Measurements from ENCODE around the gene FOXO6. TPM values are rescaled to one million over a fixed set of nuclear protein-coding genes. Genes with fewer than 3 reads are reported as not detected.

The FOXO6 gene
- total RNA-seq, 1 donor: 0.27 TPM

DNA sequence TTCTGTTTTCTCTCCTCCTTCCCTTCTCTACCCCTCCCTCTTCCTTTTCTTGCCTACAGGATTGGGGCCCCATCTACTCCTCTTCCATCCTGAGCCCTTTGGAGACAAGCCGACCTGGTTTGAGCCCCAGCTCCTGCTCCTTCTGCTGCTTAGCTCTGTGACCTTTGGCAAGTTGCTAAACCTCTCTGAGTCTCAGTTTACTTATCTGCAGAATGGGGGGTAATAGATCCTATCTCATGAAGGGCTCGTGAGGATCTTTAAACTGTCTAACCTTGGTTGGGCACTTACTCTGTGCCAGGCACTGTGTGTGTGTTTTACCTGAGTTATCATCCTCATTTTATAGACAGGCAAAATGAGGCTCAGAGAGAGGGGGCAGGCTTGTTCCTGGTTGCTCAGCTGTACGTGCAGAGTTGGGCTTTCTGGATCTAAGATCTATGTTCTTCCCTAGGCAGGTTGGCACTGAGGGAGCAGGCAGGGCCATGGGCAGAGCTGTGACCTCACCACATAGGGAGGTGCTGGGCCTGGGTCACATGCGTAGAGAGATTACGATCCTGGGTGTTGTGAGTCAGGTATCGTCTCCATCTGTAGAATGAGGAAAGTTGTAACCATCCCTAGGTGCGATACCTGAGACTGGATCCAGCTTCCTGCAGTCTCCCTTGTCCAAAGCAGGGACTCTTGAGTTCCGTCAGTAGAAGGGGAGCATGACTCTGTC, 58.5 kb downstream of the FOXO6 start:
- no peak for DNase-seq (ENCODE audit: low read depth in 2 of 3, low spot score in 2 of 3)

DNA sequence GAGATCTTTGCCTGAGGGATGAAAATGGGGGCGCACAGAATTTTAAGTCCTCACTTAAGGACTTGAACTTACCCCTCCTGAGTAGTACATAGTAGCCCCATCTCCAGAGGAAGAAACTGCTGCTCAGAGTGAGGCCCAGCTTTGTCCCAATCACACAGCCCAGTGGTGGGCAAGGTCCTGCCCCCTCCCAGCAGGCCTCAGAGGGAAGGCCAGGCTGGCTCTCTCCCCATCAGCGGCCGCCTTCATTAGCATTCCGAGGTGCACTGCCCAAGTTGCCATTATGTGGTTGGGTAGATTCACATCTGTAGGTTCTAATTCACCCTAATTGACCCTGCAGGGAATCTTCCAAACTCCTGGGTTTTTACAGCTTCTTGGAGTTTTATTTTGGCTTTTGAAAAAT, 59.1 kb downstream of the FOXO6 start:
- no peak for DNase-seq (ENCODE audit: low read depth in 2 of 3, low spot score in 2 of 3)

- DNase-seq (ENCODE audit: low read depth in 2 of 3, low spot score in 2 of 3): no peak
Measured at GRCh38 chr1:41420860-41421259, 59.6 kb downstream of the FOXO6 start.

GRCh38 chr1:41422306-41422705, 61.1 kb downstream of the FOXO6 start:
- DNase-seq (ENCODE audit: low read depth in 2 of 3, low spot score in 2 of 3): no peak

- DNase-seq (ENCODE audit: low read depth in 2 of 3, low spot score in 2 of 3): peak in 2 of 3 donors; percentile 15 to 17
Measured at GRCh38 chr1:41423511-41424191, 62.4 kb downstream of the FOXO6 start.

- no peak for DNase-seq (ENCODE audit: low read depth in 2 of 3, low spot score in 2 of 3)
Measured at GRCh38 chr1:41424581-41425118, 63.4 kb downstream of the FOXO6 start.

DNA sequence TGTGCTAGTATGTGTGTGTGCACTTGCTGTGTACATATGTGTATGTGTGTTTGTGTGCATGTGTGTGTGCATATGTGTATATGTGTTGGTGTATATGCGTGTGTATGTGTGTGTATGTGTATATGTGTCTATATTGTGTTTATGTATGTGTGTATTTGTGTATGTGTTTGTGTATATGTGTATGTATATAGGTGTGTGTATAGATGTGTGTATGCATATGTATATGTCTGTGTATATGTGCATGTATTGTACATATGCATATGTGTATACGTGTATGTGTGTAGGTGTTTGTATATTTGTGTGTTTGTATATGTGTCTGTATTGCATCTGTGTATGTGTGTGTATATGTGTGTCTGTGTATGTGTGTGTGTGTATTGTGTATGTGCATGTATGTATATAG, 64.1 kb downstream of the FOXO6 start:
- no peak for DNase-seq (ENCODE audit: low read depth in 2 of 3, low spot score in 2 of 3)

DNA sequence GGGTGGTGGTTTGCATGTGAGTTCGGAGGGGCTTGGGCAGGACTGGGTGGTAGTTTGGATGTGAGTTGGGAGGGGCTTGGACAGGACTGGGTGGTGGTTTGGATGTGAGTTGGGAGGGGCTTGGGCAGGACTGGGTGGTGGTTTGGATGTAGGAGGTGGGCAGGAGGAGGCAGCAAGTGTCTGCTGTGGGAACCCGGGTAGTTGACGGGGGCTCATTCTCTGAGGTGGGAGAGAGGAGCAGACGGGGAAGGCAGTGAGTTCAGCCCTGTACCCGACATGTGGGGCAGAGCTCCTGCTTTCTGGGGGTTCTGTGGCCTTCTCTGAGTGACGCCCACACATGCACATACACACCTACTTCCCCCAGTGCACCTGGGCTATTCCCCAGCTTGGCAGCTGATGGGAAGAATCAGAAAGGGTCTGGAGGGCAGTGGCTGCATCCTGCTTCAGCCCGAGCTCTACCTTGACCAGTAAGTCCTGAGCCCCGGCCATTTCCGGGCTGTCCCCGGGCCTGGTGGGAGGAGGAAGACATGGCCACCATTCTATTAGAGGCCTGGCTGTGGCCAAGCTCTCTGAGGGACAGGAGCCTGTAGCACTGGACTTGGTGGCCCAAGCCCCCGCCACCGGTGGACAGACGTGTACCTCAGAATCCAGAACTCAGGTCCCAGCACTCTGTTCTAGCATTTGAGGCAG, 65.1 kb downstream of the FOXO6 start:
- no peak for DNase-seq (ENCODE audit: low read depth in 2 of 3, low spot score in 2 of 3)

GRCh38 chr1:41427122-41427913, 66.1 kb downstream of the FOXO6 start:
- DNase-seq (ENCODE audit: low read depth in 2 of 3, low spot score in 2 of 3): no peak

DNA sequence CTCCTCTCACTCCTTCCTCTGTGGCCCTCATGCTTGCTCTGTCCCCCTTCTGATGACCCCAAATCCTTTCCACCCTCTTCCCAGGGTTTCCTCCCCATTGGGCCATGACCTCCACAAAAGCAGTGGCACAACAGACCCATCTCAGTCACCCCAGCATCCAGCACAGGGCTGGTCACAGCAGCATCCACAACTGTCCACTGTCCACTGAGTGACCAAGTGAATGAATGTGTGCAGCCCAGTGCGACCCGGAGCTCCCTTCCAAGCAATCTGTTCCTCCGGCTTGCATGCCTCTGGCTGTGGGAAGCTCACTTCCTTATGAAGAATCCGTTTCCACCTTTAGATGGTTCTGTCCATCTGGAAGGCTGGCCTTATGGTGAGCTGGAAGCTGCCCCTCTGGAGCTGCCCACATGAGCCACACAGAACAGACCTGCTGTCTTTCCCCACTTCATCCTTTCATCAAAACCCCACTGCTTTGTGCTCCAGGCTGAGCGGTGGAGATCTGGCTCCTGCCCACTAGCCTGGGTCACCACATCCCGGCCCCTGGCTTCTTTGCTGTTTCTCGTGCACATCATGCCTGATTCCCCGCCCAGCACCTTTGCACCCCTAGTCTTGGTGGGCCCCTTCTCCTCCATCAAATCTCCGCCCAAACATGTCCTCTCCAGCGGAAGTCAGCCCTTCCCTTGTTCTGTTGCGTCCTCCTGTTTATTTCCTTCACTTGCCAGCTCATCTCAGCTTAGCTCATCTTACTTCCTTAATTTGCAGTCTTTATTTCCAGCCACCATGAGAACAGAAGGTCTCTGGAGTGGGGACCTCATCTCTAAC, 66.9 kb downstream of the FOXO6 start:
- DNase-seq (ENCODE audit: low read depth in 2 of 3, low spot score in 2 of 3): peak in 1 of 3 donors; percentile 38

- no peak for DNase-seq (ENCODE audit: low read depth in 2 of 3, low spot score in 2 of 3)
Measured at GRCh38 chr1:41428738-41429640, 67.8 kb downstream of the FOXO6 start.

GRCh38 chr1:41429641-41430035, 68.4 kb downstream of the FOXO6 start:
- DNase-seq (ENCODE audit: low read depth in 2 of 3, low spot score in 2 of 3): no peak

- DNase-seq (ENCODE audit: low read depth in 2 of 3, low spot score in 2 of 3): no peak
Measured at GRCh38 chr1:41430069-41430468, 68.8 kb downstream of the FOXO6 start.

GRCh38 chr1:41430582-41430981, 69.3 kb downstream of the FOXO6 start:
- no peak for DNase-seq (ENCODE audit: low read depth in 2 of 3, low spot score in 2 of 3)

GRCh38 chr1:41431490-41432350, 70.5 kb downstream of the FOXO6 start:
- DNase-seq (ENCODE audit: low read depth in 2 of 3, low spot score in 2 of 3): no peak

All from hematopoietic multipotent progenitor cell (in vitro differentiated cells).